H1 (cell line): ENCODE data around the gene CAMK2D. TPM values are rescaled to one million over a fixed set of nuclear protein-coding genes. Genes with fewer than 3 reads are reported as not detected.

Source experiments
- CTCF ChIA-PET: fragments of 300-600 bp; sonication (Branson Sonifier 250); formaldehyde crosslinking; loops from one replicate; lab custom pipeline; 2021; ENCODE audit not compliant: partially characterized antibody; lab: Charles Lee
- POLR2A ChIA-PET: fragments of 300-600 bp; sonication (Branson Sonifier 250); formaldehyde crosslinking; loops from one replicate; lab custom pipeline; 2021; ENCODE audit warnings: inconsistent platforms; ENCODE audit not compliant: partially characterized antibody; lab: Charles Lee
- DNase-seq, 2 experiments: peaks; one replicate each; pipeline versions ENCODE4 v3.0.0 to v3.0.0-alpha.2; 2010 to 2022; ENCODE audit warnings: low spot score in 2 of 2, low read depth in 1 of 2, mixed read lengths in 1 of 2
- FAIRE-seq: peaks from 2 replicates; lab custom pipeline; 2011; peaks lifted over from hg19 to GRCh38; lab: Jason Lieb, UNC
- H2AFZ ChIP-seq: 2 replicates; pipeline ENCODE4 v1.8.1; 2012; ENCODE audit warnings: low read length, inconsistent platforms
- H2AK5ac ChIP-seq: 2 replicates; pipeline ENCODE4 v1.6.1; 2013; ENCODE audit warnings: low read depth, low read length
- H2BK120ac ChIP-seq: replicated peaks from 2 replicates; pipeline ENCODE3; 2013; ENCODE audit warnings: low read depth, low read length, inconsistent platforms
- H2BK12ac ChIP-seq: 2 replicates; pipeline ENCODE4 v1.6.1; 2013; ENCODE audit warnings: low read depth, low read length
- H2BK15ac ChIP-seq: 2 replicates; pipeline ENCODE4 v1.6.1; 2013; ENCODE audit warnings: low read length
- H2BK20ac ChIP-seq: 2 replicates; pipeline ENCODE4 v1.6.1; 2013; ENCODE audit warnings: low read length
- H2BK5ac ChIP-seq: 2 replicates; pipeline ENCODE4 v1.6.1; 2013; ENCODE audit warnings: low read depth, low read length
- H3K14ac ChIP-seq: 2 replicates; pipeline ENCODE4 v1.6.1; 2013; ENCODE audit warnings: inconsistent platforms; ENCODE audit not compliant: insufficient read length
- H3K18ac ChIP-seq: 2 replicates; pipeline ENCODE4 v1.6.1; 2013; ENCODE audit warnings: low read length; ENCODE audit errors: extremely low read depth
- H3K23ac ChIP-seq: 2 replicates; pipeline ENCODE4 v1.6.1; 2013; ENCODE audit warnings: inconsistent platforms; ENCODE audit not compliant: insufficient read length
- H3K23me2 ChIP-seq: 2 replicates; pipeline ENCODE4 v1.6.1; 2013; ENCODE audit warnings: low read depth, low read length
- H3K27ac ChIP-seq: 2 replicates; pipeline ENCODE4 v1.6.1; 2011; ENCODE audit warnings: low read depth, low read length, inconsistent platforms
- H3K27me3 ChIP-seq, 4 experiments: replicated peaks in 1 of 4; 1 replicate in 1 of 4; 2 replicates in 3 of 4; pipeline versions ENCODE4 v1.6.1 to v1.8.1; 2011 to 2013; ENCODE audit warnings: low read length in 3 of 4, mild to moderate bottlenecking in 3 of 4, inconsistent platforms in 2 of 4, mixed read lengths in 2 of 4, moderate library complexity in 1 of 4; ENCODE audit not compliant: control insufficient read depth in 3 of 4, insufficient read depth in 3 of 4; ENCODE audit errors: extremely low read depth in 1 of 4
- H3K36me3 ChIP-seq, 4 experiments: 2 replicates each; pipeline versions ENCODE4 v1.6.1 to v1.8.1; 2011 to 2013; ENCODE audit warnings: mild to moderate bottlenecking in 4 of 4, low read length in 3 of 4, moderate library complexity in 2 of 4, control low read depth in 1 of 4, inconsistent platforms in 1 of 4; ENCODE audit not compliant: insufficient read depth in 4 of 4, control insufficient read depth in 2 of 4
- H3K4ac ChIP-seq: replicated peaks from 2 replicates; pipeline ENCODE3; 2013; ENCODE audit warnings: low read length, low read depth, mixed read lengths, inconsistent platforms; ENCODE audit not compliant: insufficient read length
- H3K4me1 ChIP-seq, 4 experiments: replicated peaks in 1 of 4; 1 replicate in 1 of 4; 2 replicates in 3 of 4; pipeline versions ENCODE4 v1.6.1 to v1.8.1; 2011 to 2013; ENCODE audit warnings: low read length in 3 of 4, inconsistent platforms in 2 of 4, mixed read lengths in 1 of 4; ENCODE audit not compliant: insufficient read depth in 4 of 4, control insufficient read depth in 3 of 4
- H3K4me2 ChIP-seq, 2 experiments: 2 replicates each; pipeline versions ENCODE4 v1.6.1 to v1.8.1; 2011 to 2013; ENCODE audit warnings: low read depth in 2 of 2, low read length in 2 of 2, control low read depth in 1 of 2, inconsistent platforms in 1 of 2, mild to moderate bottlenecking in 1 of 2; ENCODE audit not compliant: insufficient read depth in 1 of 2
- H3K4me3 ChIP-seq, 4 experiments: fragments of 200-600, 300-600 bp in 1 of 4; sonication (generic), shearing (Covaris generic), sonication (Bioruptor Twin) in 1 of 4; 2 replicates each; pipeline versions ENCODE4 v1.5.1 to v1.8.1; 2011 to 2016; ENCODE audit warnings: low read length in 4 of 4, low read depth in 3 of 4, control low read depth in 2 of 4, inconsistent platforms in 2 of 4, mild to moderate bottlenecking in 2 of 4, mixed read lengths in 1 of 4, moderate library complexity in 1 of 4; ENCODE audit not compliant: insufficient read depth in 2 of 4; ENCODE audit errors: extremely low read depth in 1 of 4
- H3K56ac ChIP-seq: replicated peaks from 2 replicates; pipeline ENCODE3; 2013; ENCODE audit warnings: low read depth, mild to moderate bottlenecking, mixed read lengths, low read length, inconsistent platforms; ENCODE audit not compliant: insufficient read length
- H3K79me1 ChIP-seq: 2 replicates; pipeline ENCODE4 v1.6.1; 2013; ENCODE audit warnings: low read depth, low read length, control low read depth
- H3K79me2 ChIP-seq, 2 experiments: 2 replicates each; pipeline versions ENCODE4 v1.6.1 to v1.8.1; 2012 to 2013; ENCODE audit warnings: low read length in 2 of 2, mild to moderate bottlenecking in 2 of 2, inconsistent platforms in 1 of 2; ENCODE audit not compliant: insufficient read depth in 2 of 2, control insufficient read depth in 1 of 2
- H3K9ac ChIP-seq, 4 experiments: replicated peaks in 1 of 4; 1 replicate in 1 of 4; 2 replicates in 3 of 4; pipeline versions ENCODE4 v1.6.1 to v1.8.1; 2011 to 2013; ENCODE audit warnings: low read depth in 3 of 4, low read length in 3 of 4, control low read depth in 2 of 4, mild to moderate bottlenecking in 2 of 4, moderate library complexity in 2 of 4, inconsistent platforms in 1 of 4; ENCODE audit errors: extremely low read depth in 1 of 4
- H3K9me3 ChIP-seq, 2 experiments: 2 replicates each; pipeline versions ENCODE4 v1.6.1 to v1.8.1; 2012 to 2013; ENCODE audit warnings: mild to moderate bottlenecking in 2 of 2, moderate library complexity in 2 of 2, control low read depth in 1 of 2, inconsistent platforms in 1 of 2, low read depth in 1 of 2, low read length in 1 of 2, mixed read lengths in 1 of 2; ENCODE audit not compliant: insufficient read depth in 2 of 2
- H4K20me1 ChIP-seq, 2 experiments: replicated peaks in 1 of 2; 2 replicates each; pipeline versions ENCODE3 to v1.8.1; 2011 to 2013; ENCODE audit warnings: inconsistent platforms in 2 of 2, low read length in 2 of 2, mild to moderate bottlenecking in 1 of 2; ENCODE audit not compliant: insufficient read depth in 2 of 2, control insufficient read depth in 1 of 2
- H4K5ac ChIP-seq: 2 replicates; pipeline ENCODE4 v1.6.1; 2013; ENCODE audit warnings: low read length, low read depth, mixed read lengths, inconsistent platforms; ENCODE audit not compliant: insufficient read length
- H4K8ac ChIP-seq: 2 replicates; pipeline ENCODE4 v1.8.0; 2013; ENCODE audit warnings: mild to moderate bottlenecking, moderate library complexity, low read length, inconsistent platforms; ENCODE audit not compliant: insufficient read depth; ENCODE audit errors: extremely low read depth
- H4K91ac ChIP-seq: replicated peaks from 2 replicates; pipeline ENCODE3; 2013; ENCODE audit warnings: low read length, mixed read lengths, inconsistent platforms; ENCODE audit not compliant: insufficient read length
- BCL11A ChIP-seq, 2 experiments: IDR thresholded peaks; one replicate each; pipeline ENCODE4 v1.6.1; 2011; ENCODE audit warnings: low read depth in 2 of 2, low read length in 2 of 2, mild to moderate bottlenecking in 2 of 2
- CBX5 ChIP-seq: fragments of 300-800, 300-1000 bp; sonication (generic); IDR thresholded peaks from 2 replicates; pipeline ENCODE4 v1.7.1; 2016; ENCODE audit warnings: antibody characterized with exemption, low read length, low read depth
- EP300 ChIP-seq, 2 experiments: IDR thresholded peaks; 1 replicate in 1 of 2; 2 replicates in 1 of 2; pipeline ENCODE4 v1.6.1; 2011 to 2012; ENCODE audit warnings: low read depth in 2 of 2, low read length in 2 of 2, mild to moderate bottlenecking in 2 of 2, borderline replicate concordance in 1 of 2, inconsistent platforms in 1 of 2, moderate library complexity in 1 of 2
- EZH2 ChIP-seq: fragments of 200-600 bp; sonication (generic); IDR thresholded peaks from 2 replicates; pipeline ENCODE4 v1.7.1; 2012; ENCODE audit warnings: low read depth, mild to moderate bottlenecking, moderate library complexity, low read length, inconsistent platforms; ENCODE audit not compliant: severe bottlenecking
- FOSL1 ChIP-seq: IDR thresholded peaks from 2 replicates; pipeline ENCODE4 v1.6.1; 2011; ENCODE audit warnings: mild to moderate bottlenecking, low read depth, low read length, moderate library complexity; ENCODE audit not compliant: insufficient read depth
- MAFK ChIP-seq: IDR thresholded peaks from 2 replicates; pipeline ENCODE4 v1.6.1; 2012; ENCODE audit warnings: low read depth, mild to moderate bottlenecking, improper control_type of control experiment, low read length
- SIN3A ChIP-seq, 2 experiments: IDR thresholded peaks in 1 of 2; conservative IDR thresholded peaks in 1 of 2; 2 replicates each; pipeline ENCODE4 v1.6.1; 2011 to 2012; ENCODE audit warnings: low read length in 2 of 2, improper control_type of control experiment in 1 of 2, low read depth in 1 of 2, mild to moderate bottlenecking in 1 of 2
- TBP ChIP-seq: IDR thresholded peaks from 2 replicates; pipeline ENCODE4 v1.6.1; 2011; ENCODE audit warnings: low read depth, low read length, improper control_type of control experiment
- YY1 ChIP-seq: IDR thresholded peaks from 2 replicates; pipeline ENCODE4 v1.6.1; 2011; ENCODE audit warnings: low read depth, mild to moderate bottlenecking, low read length
- WGBS, 2 experiments: shearing (Covaris generic) in 1 of 2; methylation state at CpG; one replicate each; pipeline versions ENCODE4 v1.1.6 to v1.1.7; 2013 to 2015; ENCODE audit warnings: low lambda C conversion rate in 2 of 2, mixed read lengths in 2 of 2, inconsistent platforms in 1 of 2, low coverage in 1 of 2, missing lambda C conversion rate in 1 of 2; ENCODE audit not compliant: insufficient replicate concordance in 2 of 2, insufficient coverage in 1 of 2, insufficient read length in 1 of 2; ENCODE audit errors: extremely low coverage in 1 of 2, missing lambda C conversion rate in 1 of 2; 5-methylcytosine and 5-hydroxymethylcytosine counted together
- polyA plus RNA-seq, 7 experiments: library from polyadenylated mRNA; depleted of rRNA in 3 of 7; stranded (reverse) in 5 of 7; unstranded in 2 of 7; fragments of >200 nt in 5 of 7; fragments of 200-250 nt in 2 of 7; gene quantifications; 1 replicate in 5 of 7; 2 replicates in 1 of 7; 4 replicates in 1 of 7; pipeline versions ENCODE4 v1.2.1 to v1.2.3, GENCODE V29; 2011 to 2013; ENCODE audit warnings: missing spikeins in 2 of 7, mixed read lengths in 2 of 7
- total RNA-seq: library from RNA; stranded (reverse); fragmentation: NEBNext Ultra II Directional; extraction: Animal tissue kit (Norgen Biotek cat#: 25700); gene quantifications from 2 replicates; pipeline ENCODE4 v1.2.1, GENCODE V29; 2021
- TF ChIP-seq, protein P1 (sequence below): IDR thresholded peaks from 2 replicates; pipeline ENCODE4 v1.6.1; 2012; ENCODE audit warnings: inconsistent platforms
- TF ChIP-seq, protein P2 (sequence below): IDR thresholded peaks from 2 replicates; pipeline ENCODE4 v1.6.1; 2011; ENCODE audit warnings: low read length, improper control_type of control experiment

CAMK2D gene
- total and polyA plus RNA-seq, 2 of the 8 experiments (the other 6 are each of a cell fraction or from before 2014, with no cell fraction given) = 3.2 to 7.0 TPM

DNA sequence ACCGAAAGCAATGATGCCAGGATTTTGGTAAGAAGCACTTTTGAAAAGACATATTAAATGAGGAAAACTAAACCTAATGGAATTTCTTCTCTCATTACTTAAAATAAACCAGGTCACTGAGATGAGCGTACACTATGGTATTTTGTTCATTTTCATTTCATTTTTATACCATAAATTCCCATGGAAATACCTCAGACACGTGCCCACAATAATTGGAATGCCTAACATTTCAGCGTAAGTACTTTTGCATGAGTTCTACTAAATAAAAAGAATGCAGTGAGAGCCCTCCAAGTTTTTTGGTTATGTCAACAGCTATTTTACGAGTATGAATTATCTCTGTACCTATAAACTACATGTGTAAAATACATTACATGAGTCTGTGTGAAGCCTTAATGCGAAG, 3.2 kb downstream of the CAMK2D start:
- Histone ChIP-seq H3K79me1 (no peaks in the 10 kb centered on the region), H2BK15ac (no peak overlapping the region), H3K18ac (no peak overlapping the region), H3K23ac (no peak overlapping the region), H3K79me2 (no peaks in the 10 kb centered on the region), H2BK20ac (no peak overlapping the region), H4K91ac (no peak overlapping the region), H3K27ac (no peak overlapping the region), H3K9me3 (no peaks in the 10 kb centered on the region), H2BK5ac (no peak overlapping the region), H4K8ac (no peak overlapping the region), H3K23me2 (peaks cover 18% of the 10 kb centered on the region), H4K5ac (no peak overlapping the region), H2AFZ (no peak overlapping the region), H3K4ac (no peak overlapping the region), H3K14ac (no peak overlapping the region), H3K4me3 (no peak overlapping the region), H2BK120ac (no peak overlapping the region), H3K4me1 (no peaks in the 10 kb centered on the region; a peak in 3 of 7 replicates), H3K9ac (no peak overlapping the region), H3K4me2 (no peak overlapping the region), H2BK12ac (no peak overlapping the region), H4K20me1 (no peaks in the 10 kb centered on the region), H2AK5ac (no peak overlapping the region), H3K27me3 (peaks cover 0 to 8% (median 6%) of the 10 kb centered on the region in 4 experiments; a peak in 6 of 7 replicates), H3K36me3 (no peaks in the 10 kb centered on the region), H3K56ac (no peak overlapping the region)
- WGBS, 2 experiments = 84% methylated on average over 6 of the region's 6 CpGs; no CpG with 5 or more reads in 1 of the 2 experiments
- no peak for DNase-seq
- no peak for FAIRE-seq
- CTCF ChIA-PET = no interaction called here
- POLR2A ChIA-PET = no interaction called here
- TF ChIP-seq CBX5 (no peak), TBP (no peak), SIN3A (conservative IDR thresholded peaks at IDR 0.05 in 1 of 2, IDR thresholded peaks at IDR 0.05 in 1 of 2; ENCODE audit: low read depth in 1 of 2, low read length in 2 of 2) (no peak), FOSL1 (no peak), YY1 (no peak), EP300 (IDR thresholded peaks at IDR 0.05; ENCODE audit: borderline replicate concordance in 1 of 2, low read depth in 2 of 2, low read length in 2 of 2) (no peak), EZH2 (no peak), BCL11A (IDR thresholded peaks at IDR 0.05; ENCODE audit: low read depth in 2 of 2, low read length in 2 of 2) (no peak), MAFK (no peak)
- TF ChIP-seq, protein P1, sequence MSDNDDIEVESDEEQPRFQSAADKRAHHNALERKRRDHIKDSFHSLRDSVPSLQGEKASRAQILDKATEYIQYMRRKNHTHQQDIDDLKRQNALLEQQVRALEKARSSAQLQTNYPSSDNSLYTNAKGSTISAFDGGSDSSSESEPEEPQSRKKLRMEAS = no peak
- TF ChIP-seq, protein P2, sequence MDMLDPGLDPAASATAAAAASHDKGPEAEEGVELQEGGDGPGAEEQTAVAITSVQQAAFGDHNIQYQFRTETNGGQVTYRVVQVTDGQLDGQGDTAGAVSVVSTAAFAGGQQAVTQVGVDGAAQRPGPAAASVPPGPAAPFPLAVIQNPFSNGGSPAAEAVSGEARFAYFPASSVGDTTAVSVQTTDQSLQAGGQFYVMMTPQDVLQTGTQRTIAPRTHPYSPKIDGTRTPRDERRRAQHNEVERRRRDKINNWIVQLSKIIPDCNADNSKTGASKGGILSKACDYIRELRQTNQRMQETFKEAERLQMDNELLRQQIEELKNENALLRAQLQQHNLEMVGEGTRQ = no peak
